Sigmoid colon (tissue), 4 donors: ENCODE results near the gene KRT6A.

Source experiments
- CTCF ChIP-seq, 4 experiments: fragments of 450-650 bp in 3 of 4; fragments of 200-600 bp in 1 of 4; IDR thresholded peaks; one replicate each; pipeline ENCODE4 v1.5.1; 2016 to 2019; ENCODE audit warnings: antibody characterized with exemption in 4 of 4, mild to moderate bottlenecking in 3 of 4, moderate library complexity in 2 of 4
- POLR2A ChIP-seq, 2 donors: fragments of 450-650 bp; IDR thresholded peaks; one replicate each; pipeline ENCODE4 v1.6.1; 2016; ENCODE audit warnings: antibody characterized with exemption in 2 of 2, mild to moderate bottlenecking in 2 of 2, moderate library complexity in 2 of 2
- POLR2AphosphoS5 ChIP-seq, 4 donors: sonication (generic); formaldehyde crosslinking; IDR thresholded peaks; one replicate each; pipeline ENCODE4 v1.6.1; 2017; ENCODE audit warnings: antibody characterized with exemption in 4 of 4

DNA sequence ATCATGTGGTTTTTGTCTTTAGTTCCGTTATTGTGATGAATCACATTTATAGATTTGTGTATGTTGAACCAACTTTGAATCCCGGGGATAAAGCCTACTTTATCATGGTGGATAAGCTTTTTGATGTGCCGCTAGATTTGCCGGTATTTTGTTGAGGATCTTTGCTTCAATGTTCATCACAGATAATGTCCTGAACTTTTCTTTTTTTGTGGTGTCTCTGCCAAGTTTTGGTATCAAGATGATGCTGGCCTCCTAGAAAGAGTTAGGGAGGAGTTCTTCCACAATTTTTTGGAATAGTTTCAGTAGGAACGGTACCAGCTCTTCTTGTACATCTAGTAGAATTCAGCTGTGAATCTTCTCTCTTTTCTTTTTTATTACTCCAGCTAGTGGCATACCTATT lies 34.2 kb downstream of the KRT6A start:
- no peak for TF ChIP-seq CTCF (IDR thresholded peaks at IDR 0.05)
- no peak for TF ChIP-seq POLR2AphosphoS5 (IDR thresholded peaks at IDR 0.05)
- no peak for TF ChIP-seq POLR2A (IDR thresholded peaks at IDR 0.05)
